Astrocyte of the spinal cord (primary cell): Measurements from ENCODE around the gene DDX42.

Source experiments
- DNase-seq: peaks from one replicate; pipeline ENCODE4 v3.0.0; 2011; ENCODE audit warnings: low read depth, low spot score
- H3K4me3 ChIP-seq: 2 replicates; pipeline ENCODE4 v1.5.1; 2011; ENCODE audit warnings: low read depth, mild to moderate bottlenecking, low read length, moderate library complexity
- in situ Hi-C: cut with HindIII; loops from 2 replicates; pipeline ENCODE4 v1.10.0; 2017; ENCODE audit warnings: low sequenced_read_pairs
- TF ChIP-seq, protein P1 (sequence below): IDR thresholded peaks from 2 replicates; pipeline ENCODE4 v1.5.1; 2012; ENCODE audit warnings: low read depth, mild to moderate bottlenecking, low read length, inconsistent platforms

The DDX42 gene

DNA sequence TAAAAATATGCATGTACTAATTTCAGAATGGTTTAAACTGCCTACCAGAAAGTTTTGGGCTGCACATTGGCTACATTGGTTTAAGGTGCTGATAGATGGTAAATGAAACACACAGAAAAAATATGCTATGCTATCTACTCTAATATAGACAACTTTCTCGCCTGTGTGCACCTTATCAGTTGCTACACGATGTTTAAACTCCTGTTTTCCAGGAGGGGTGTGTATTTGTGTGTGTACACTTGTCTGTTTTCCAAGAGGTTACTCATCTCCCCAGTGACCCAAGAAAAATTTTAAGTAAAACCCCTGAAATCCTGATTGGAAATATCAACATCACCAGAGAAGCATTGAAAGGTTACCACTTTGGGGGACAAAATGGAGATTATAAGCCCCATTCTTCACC, 31.6 kb downstream of the DDX42 start:
- TF ChIP-seq, protein P1, sequence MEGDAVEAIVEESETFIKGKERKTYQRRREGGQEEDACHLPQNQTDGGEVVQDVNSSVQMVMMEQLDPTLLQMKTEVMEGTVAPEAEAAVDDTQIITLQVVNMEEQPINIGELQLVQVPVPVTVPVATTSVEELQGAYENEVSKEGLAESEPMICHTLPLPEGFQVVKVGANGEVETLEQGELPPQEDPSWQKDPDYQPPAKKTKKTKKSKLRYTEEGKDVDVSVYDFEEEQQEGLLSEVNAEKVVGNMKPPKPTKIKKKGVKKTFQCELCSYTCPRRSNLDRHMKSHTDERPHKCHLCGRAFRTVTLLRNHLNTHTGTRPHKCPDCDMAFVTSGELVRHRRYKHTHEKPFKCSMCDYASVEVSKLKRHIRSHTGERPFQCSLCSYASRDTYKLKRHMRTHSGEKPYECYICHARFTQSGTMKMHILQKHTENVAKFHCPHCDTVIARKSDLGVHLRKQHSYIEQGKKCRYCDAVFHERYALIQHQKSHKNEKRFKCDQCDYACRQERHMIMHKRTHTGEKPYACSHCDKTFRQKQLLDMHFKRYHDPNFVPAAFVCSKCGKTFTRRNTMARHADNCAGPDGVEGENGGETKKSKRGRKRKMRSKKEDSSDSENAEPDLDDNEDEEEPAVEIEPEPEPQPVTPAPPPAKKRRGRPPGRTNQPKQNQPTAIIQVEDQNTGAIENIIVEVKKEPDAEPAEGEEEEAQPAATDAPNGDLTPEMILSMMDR: no peak
- DNase-seq: no peak
- no peak overlapping the region for H3K4me3 ChIP-seq
- in situ Hi-C loops: no loop called here

DNA sequence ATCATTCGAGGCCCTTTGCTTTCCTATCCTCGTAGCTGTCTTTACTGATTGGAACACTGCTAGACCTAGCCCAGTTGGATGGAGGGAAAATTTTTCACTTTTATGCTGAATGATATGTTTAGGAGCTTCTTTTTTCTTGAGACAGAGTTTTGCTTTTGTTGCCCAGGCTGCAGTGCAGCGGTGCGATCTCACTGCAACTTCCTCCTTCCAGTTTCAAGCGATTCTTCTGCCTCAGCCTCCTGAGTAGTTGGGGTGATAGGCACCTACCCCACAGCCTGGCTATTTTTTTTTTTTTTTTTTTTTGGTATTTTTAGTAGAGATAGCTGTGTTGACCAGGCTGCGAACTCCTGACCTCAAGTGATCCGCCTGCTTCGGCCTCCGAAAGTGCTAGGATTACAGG, 36.0 kb downstream of the DDX42 start:
- in situ Hi-C loops: no loop called here
- no peak overlapping the region for H3K4me3 ChIP-seq
- no peak for DNase-seq
- TF ChIP-seq, protein P1: no peak

- TF ChIP-seq, protein P1: no peak
- in situ Hi-C loops: no loop called here
- DNase-seq: no peak
- H3K4me3 ChIP-seq: no peak overlapping the region
Observed at GRCh38 chr17:63816123-63816522, 42.2 kb downstream of the DDX42 start.

- TF ChIP-seq, protein P1: no peak
- in situ Hi-C loops: no loop called here
- no peak for DNase-seq
- no peak overlapping the region for H3K4me3 ChIP-seq
Observed at GRCh38 chr17:63816669-63817068, 42.7 kb downstream of the DDX42 start.

- no peak overlapping the region for H3K4me3 ChIP-seq
- DNase-seq: no peak
- TF ChIP-seq, protein P1: no peak
- in situ Hi-C loops: no loop called here
Observed at GRCh38 chr17:63817736-63818385, 43.9 kb downstream of the DDX42 start.

GRCh38 chr17:63819131-63819530, 45.2 kb downstream of the DDX42 start:
- no peak for DNase-seq
- in situ Hi-C loops: no loop called here
- TF ChIP-seq, protein P1: no peak
- no peak overlapping the region for H3K4me3 ChIP-seq
